ENCODE measurements around the gene RAPGEF6.

Gene RAPGEF6

DNA sequence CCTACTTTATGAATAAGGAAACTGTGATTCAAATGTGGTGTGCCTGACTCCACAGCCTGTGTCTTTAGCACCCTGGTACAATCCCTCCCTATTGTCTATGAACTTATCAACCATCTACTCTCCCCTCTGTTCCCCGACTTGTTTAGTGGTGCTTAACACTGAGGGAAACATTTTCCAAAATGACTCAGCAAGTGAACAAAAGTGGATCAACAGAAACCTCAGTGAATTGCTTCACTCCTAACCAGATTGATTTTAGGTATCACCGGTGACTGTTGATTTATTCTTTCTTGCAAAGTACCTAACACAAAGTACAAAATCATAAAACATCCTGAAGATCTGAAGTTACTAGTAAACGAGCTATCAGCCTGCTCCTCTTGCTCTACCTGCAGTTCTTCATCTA, 42.1 kb upstream of the RAPGEF6 start (continued):
- TF ChIP-seq, protein P1, sequence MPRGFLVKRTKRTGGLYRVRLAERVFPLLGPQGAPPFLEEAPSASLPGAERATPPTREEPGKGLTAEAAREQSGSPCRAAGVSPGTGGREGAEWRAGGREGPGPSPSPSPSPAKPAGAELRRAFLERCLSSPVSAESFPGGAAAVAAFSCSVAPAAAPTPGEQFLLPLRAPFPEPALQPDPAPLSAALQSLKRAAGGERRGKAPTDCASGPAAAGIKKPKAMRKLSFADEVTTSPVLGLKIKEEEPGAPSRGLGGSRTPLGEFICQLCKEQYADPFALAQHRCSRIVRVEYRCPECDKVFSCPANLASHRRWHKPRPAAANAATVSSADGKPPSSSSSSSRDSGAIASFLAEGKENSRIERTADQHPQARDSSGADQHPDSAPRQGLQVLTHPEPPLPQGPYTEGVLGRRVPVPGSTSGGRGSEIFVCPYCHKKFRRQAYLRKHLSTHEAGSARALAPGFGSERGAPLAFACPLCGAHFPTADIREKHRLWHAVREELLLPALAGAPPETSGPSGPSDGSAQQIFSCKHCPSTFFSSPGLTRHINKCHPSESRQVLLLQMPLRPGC (tag by site-specific recombination; IDR thresholded peaks at IDR 0.05) = no peak
- TF ChIP-seq, protein P2, sequence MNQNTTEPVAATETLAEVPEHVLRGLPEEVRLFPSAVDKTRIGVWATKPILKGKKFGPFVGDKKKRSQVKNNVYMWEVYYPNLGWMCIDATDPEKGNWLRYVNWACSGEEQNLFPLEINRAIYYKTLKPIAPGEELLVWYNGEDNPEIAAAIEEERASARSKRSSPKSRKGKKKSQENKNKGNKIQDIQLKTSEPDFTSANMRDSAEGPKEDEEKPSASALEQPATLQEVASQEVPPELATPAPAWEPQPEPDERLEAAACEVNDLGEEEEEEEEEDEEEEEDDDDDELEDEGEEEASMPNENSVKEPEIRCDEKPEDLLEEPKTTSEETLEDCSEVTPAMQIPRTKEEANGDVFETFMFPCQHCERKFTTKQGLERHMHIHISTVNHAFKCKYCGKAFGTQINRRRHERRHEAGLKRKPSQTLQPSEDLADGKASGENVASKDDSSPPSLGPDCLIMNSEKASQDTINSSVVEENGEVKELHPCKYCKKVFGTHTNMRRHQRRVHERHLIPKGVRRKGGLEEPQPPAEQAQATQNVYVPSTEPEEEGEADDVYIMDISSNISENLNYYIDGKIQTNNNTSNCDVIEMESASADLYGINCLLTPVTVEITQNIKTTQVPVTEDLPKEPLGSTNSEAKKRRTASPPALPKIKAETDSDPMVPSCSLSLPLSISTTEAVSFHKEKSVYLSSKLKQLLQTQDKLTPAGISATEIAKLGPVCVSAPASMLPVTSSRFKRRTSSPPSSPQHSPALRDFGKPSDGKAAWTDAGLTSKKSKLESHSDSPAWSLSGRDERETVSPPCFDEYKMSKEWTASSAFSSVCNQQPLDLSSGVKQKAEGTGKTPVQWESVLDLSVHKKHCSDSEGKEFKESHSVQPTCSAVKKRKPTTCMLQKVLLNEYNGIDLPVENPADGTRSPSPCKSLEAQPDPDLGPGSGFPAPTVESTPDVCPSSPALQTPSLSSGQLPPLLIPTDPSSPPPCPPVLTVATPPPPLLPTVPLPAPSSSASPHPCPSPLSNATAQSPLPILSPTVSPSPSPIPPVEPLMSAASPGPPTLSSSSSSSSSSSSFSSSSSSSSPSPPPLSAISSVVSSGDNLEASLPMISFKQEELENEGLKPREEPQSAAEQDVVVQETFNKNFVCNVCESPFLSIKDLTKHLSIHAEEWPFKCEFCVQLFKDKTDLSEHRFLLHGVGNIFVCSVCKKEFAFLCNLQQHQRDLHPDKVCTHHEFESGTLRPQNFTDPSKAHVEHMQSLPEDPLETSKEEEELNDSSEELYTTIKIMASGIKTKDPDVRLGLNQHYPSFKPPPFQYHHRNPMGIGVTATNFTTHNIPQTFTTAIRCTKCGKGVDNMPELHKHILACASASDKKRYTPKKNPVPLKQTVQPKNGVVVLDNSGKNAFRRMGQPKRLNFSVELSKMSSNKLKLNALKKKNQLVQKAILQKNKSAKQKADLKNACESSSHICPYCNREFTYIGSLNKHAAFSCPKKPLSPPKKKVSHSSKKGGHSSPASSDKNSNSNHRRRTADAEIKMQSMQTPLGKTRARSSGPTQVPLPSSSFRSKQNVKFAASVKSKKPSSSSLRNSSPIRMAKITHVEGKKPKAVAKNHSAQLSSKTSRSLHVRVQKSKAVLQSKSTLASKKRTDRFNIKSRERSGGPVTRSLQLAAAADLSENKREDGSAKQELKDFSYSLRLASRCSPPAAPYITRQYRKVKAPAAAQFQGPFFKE (tag by site-specific recombination; IDR thresholded peaks at IDR 0.05; ENCODE audit: borderline replicate concordance) = no peak
- no peak for TF ChIP-seq MYNN (tag by site-specific recombination; IDR thresholded peaks at IDR 0.05; ENCODE audit: borderline replicate concordance)
- no peak for TF ChIP-seq ZNF37A (tag by site-specific recombination; IDR thresholded peaks at IDR 0.05)
- no peak for TF ChIP-seq ZNF521 (tag by site-specific recombination; IDR thresholded peaks at IDR 0.05)

DNA sequence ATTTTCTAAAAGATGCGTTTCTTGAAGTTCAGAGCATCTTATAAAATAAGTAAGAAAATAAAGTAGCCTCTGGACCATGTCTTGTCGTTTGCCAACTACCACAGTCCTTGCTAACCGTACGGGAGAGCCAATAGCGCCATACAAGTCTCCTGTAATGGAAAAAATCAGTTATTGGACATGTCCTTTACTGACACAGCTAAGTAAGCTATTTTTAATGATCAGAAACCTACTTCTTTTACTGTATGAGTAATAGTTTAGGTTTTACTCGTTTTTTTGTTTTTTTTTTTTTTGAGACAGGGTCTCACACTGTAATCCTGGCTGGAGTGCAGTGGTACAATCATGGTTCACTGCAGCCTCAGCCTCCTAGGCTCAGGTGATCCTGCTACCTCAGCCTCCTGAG, 37.7 kb upstream of the RAPGEF6 start:
- no peaks in the 10 kb centered on the region for H3K9me3 ChIP-seq (ENCODE audit: control insufficient read depth, insufficient read depth, low read depth, low read length)
- no peak overlapping the region for H3K4me3 ChIP-seq (ENCODE audit: low read depth, low read length)
- H3K36me3 ChIP-seq (ENCODE audit: control insufficient read depth in 2 of 2, insufficient read depth in 1 of 2, low read length in 2 of 2) = peaks cover 12 to 85% of the 10 kb centered on the region in 2 experiments
- ChIA-PET POLR2A (no interaction called here), CTCF (no interaction called here)
- no peak overlapping the region for H3K27ac ChIP-seq (ENCODE audit: extremely low read depth, low read depth, low read length)
- no peaks in the 10 kb centered on the region for H3K4me1 ChIP-seq (ENCODE audit: control insufficient read depth, insufficient read depth, low read length)
- TF ChIP-seq ZNF140 (tag by site-specific recombination; IDR thresholded peaks at IDR 0.05) (no peak), ZNF677 (tag by site-specific recombination; IDR thresholded peaks at IDR 0.05) (no peak), ZNF776 (tag by site-specific recombination; IDR thresholded peaks at IDR 0.05; ENCODE audit: borderline replicate concordance) (no peak), ZNF433 (tag by site-specific recombination; IDR thresholded peaks at IDR 0.05; ENCODE audit: low read depth) (no peak), ZNF423 (tag by site-specific recombination; IDR thresholded peaks at IDR 0.05) (no peak)
- TF ChIP-seq, protein P3, sequence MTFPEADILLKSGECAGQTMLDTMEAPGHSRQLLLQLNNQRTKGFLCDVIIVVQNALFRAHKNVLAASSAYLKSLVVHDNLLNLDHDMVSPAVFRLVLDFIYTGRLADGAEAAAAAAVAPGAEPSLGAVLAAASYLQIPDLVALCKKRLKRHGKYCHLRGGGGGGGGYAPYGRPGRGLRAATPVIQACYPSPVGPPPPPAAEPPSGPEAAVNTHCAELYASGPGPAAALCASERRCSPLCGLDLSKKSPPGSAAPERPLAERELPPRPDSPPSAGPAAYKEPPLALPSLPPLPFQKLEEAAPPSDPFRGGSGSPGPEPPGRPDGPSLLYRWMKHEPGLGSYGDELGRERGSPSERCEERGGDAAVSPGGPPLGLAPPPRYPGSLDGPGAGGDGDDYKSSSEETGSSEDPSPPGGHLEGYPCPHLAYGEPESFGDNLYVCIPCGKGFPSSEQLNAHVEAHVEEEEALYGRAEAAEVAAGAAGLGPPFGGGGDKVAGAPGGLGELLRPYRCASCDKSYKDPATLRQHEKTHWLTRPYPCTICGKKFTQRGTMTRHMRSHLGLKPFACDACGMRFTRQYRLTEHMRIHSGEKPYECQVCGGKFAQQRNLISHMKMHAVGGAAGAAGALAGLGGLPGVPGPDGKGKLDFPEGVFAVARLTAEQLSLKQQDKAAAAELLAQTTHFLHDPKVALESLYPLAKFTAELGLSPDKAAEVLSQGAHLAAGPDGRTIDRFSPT (tag by site-specific recombination; IDR thresholded peaks at IDR 0.05) = no peak
- TF ChIP-seq, protein P4, sequence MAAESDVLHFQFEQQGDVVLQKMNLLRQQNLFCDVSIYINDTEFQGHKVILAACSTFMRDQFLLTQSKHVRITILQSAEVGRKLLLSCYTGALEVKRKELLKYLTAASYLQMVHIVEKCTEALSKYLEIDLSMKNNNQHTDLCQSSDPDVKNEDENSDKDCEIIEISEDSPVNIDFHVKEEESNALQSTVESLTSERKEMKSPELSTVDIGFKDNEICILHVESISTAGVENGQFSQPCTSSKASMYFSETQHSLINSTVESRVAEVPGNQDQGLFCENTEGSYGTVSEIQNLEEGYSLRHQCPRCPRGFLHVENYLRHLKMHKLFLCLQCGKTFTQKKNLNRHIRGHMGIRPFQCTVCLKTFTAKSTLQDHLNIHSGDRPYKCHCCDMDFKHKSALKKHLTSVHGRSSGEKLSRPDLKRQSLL (tag by site-specific recombination; IDR thresholded peaks at IDR 0.05) = no peak
- TF ChIP-seq, protein P5, sequence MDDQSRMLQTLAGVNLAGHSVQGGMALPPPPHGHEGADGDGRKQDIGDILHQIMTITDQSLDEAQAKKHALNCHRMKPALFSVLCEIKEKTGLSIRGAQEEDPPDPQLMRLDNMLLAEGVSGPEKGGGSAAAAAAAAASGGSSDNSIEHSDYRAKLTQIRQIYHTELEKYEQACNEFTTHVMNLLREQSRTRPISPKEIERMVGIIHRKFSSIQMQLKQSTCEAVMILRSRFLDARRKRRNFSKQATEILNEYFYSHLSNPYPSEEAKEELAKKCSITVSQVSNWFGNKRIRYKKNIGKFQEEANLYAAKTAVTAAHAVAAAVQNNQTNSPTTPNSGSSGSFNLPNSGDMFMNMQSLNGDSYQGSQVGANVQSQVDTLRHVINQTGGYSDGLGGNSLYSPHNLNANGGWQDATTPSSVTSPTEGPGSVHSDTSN (CRISPR knock-in tag; IDR thresholded peaks at IDR 0.05) = no peak
- TF ChIP-seq, protein P6, sequence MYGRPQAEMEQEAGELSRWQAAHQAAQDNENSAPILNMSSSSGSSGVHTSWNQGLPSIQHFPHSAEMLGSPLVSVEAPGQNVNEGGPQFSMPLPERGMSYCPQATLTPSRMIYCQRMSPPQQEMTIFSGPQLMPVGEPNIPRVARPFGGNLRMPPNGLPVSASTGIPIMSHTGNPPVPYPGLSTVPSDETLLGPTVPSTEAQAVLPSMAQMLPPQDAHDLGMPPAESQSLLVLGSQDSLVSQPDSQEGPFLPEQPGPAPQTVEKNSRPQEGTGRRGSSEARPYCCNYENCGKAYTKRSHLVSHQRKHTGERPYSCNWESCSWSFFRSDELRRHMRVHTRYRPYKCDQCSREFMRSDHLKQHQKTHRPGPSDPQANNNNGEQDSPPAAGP (tag by site-specific recombination; IDR thresholded peaks at IDR 0.05) = no peak
- TF ChIP-seq, protein P7, sequence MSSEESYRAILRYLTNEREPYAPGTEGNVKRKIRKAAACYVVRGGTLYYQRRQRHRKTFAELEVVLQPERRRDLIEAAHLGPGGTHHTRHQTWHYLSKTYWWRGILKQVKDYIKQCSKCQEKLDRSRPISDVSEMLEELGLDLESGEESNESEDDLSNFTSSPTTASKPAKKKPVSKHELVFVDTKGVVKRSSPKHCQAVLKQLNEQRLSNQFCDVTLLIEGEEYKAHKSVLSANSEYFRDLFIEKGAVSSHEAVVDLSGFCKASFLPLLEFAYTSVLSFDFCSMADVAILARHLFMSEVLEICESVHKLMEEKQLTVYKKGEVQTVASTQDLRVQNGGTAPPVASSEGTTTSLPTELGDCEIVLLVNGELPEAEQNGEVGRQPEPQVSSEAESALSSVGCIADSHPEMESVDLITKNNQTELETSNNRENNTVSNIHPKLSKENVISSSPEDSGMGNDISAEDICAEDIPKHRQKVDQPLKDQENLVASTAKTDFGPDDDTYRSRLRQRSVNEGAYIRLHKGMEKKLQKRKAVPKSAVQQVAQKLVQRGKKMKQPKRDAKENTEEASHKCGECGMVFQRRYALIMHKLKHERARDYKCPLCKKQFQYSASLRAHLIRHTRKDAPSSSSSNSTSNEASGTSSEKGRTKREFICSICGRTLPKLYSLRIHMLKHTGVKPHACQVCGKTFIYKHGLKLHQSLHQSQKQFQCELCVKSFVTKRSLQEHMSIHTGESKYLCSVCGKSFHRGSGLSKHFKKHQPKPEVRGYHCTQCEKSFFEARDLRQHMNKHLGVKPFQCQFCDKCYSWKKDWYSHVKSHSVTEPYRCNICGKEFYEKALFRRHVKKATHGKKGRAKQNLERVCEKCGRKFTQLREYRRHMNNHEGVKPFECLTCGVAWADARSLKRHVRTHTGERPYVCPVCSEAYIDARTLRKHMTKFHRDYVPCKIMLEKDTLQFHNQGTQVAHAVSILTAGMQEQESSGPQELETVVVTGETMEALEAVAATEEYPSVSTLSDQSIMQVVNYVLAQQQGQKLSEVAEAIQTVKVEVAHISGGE (tag by site-specific recombination; conservative IDR thresholded peaks at IDR 0.05; ENCODE audit: low read depth) = no peak
- TF ChIP-seq, protein P8, sequence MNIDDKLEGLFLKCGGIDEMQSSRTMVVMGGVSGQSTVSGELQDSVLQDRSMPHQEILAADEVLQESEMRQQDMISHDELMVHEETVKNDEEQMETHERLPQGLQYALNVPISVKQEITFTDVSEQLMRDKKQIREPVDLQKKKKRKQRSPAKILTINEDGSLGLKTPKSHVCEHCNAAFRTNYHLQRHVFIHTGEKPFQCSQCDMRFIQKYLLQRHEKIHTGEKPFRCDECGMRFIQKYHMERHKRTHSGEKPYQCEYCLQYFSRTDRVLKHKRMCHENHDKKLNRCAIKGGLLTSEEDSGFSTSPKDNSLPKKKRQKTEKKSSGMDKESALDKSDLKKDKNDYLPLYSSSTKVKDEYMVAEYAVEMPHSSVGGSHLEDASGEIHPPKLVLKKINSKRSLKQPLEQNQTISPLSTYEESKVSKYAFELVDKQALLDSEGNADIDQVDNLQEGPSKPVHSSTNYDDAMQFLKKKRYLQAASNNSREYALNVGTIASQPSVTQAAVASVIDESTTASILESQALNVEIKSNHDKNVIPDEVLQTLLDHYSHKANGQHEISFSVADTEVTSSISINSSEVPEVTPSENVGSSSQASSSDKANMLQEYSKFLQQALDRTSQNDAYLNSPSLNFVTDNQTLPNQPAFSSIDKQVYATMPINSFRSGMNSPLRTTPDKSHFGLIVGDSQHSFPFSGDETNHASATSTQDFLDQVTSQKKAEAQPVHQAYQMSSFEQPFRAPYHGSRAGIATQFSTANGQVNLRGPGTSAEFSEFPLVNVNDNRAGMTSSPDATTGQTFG (tag by site-specific recombination; IDR thresholded peaks at IDR 0.05; ENCODE audit: borderline replicate concordance) = no peak

All from HEK293 (cell line).